HEK293 (cell line): ENCODE data around the gene WDFY3.

Experiments used
- CTCF ChIA-PET: fragments of 350-600 bp; formaldehyde crosslinking; extraction: SDS; loops from one replicate; lab custom pipeline; 2021; ENCODE audit warnings: antibody characterized with exemption; lab: Yijun Ruan, JAX
- POLR2A ChIA-PET: fragments of 300-600 bp; formaldehyde crosslinking; extraction: SDS; loops from one replicate; lab custom pipeline; 2020; ENCODE audit warnings: antibody characterized with exemption, inconsistent platforms; lab: Yijun Ruan, JAX
- H3K27ac ChIP-seq: fragments of 200-500 bp; sonication (Bioruptor generic); 2 replicates; pipeline ENCODE4 v1.5.1; 2014; ENCODE audit warnings: low read depth, low read length, control low read depth, inconsistent platforms; ENCODE audit errors: extremely low read depth
- H3K36me3 ChIP-seq, 2 experiments: fragments of 200-500 bp in 1 of 2; sonication (Bioruptor generic) in 1 of 2; 1 replicate in 1 of 2; 2 replicates in 1 of 2; pipeline ENCODE4 v1.5.1; 2014 to 2017; ENCODE audit warnings: inconsistent platforms in 2 of 2, low read length in 2 of 2; ENCODE audit not compliant: control insufficient read depth in 2 of 2, insufficient read depth in 1 of 2
- H3K4me1 ChIP-seq: fragments of 200-500 bp; sonication (Bioruptor generic); 2 replicates; pipeline ENCODE4 v1.5.1; 2014; ENCODE audit warnings: mild to moderate bottlenecking, low read length, inconsistent platforms; ENCODE audit not compliant: control insufficient read depth, insufficient read depth
- H3K4me3 ChIP-seq: 2 replicates; pipeline ENCODE4 v1.5.1; 2011; ENCODE audit warnings: low read depth, mild to moderate bottlenecking, control low read depth, low read length, moderate library complexity
- H3K9me3 ChIP-seq: fragments of 200-500 bp; sonication (Bioruptor generic); 2 replicates; pipeline ENCODE4 v1.5.1; 2014; ENCODE audit warnings: low read depth, low read length, inconsistent platforms; ENCODE audit not compliant: control insufficient read depth, insufficient read depth
- KLF7 ChIP-seq: fragments of 450-650 bp; formaldehyde crosslinking; IDR thresholded peaks from 2 replicates; pipeline ENCODE4 v1.5.1; 2016; ENCODE audit warnings: missing biosample characterization, missing genetic modification characterization, borderline replicate concordance
- MEIS1 ChIP-seq: sonication (generic); formaldehyde crosslinking; IDR thresholded peaks from 2 replicates; pipeline ENCODE4 v1.8.1; 2022; ENCODE audit warnings: missing genetic modification reagents, mild to moderate bottlenecking, borderline replicate concordance
- SP2 ChIP-seq: fragments of 450-650 bp; formaldehyde crosslinking; IDR thresholded peaks from 2 replicates; pipeline ENCODE4 v1.5.1; 2016; ENCODE audit warnings: missing biosample characterization, missing genetic modification characterization
- ZNF10 ChIP-seq: fragments of 450-650 bp; formaldehyde crosslinking; IDR thresholded peaks from 2 replicates; pipeline ENCODE4 v1.5.1; 2017; ENCODE audit warnings: missing biosample characterization, missing genetic modification characterization
- ZNF16 ChIP-seq: fragments of 450-650 bp; formaldehyde crosslinking; IDR thresholded peaks from 2 replicates; pipeline ENCODE4 v1.5.1; 2016; ENCODE audit warnings: low read depth, missing biosample characterization, missing genetic modification characterization
- ZNF18 ChIP-seq: fragments of 450-650 bp; formaldehyde crosslinking; IDR thresholded peaks from 2 replicates; pipeline ENCODE4 v1.5.1; 2016; ENCODE audit warnings: missing biosample characterization, missing genetic modification characterization
- ZNF404 ChIP-seq: fragments of 450-650 bp; formaldehyde crosslinking; IDR thresholded peaks from 2 replicates; pipeline ENCODE4 v1.5.1; 2017; ENCODE audit warnings: missing biosample characterization, missing genetic modification characterization
- ZNF555 ChIP-seq: fragments of 450-650 bp; formaldehyde crosslinking; conservative IDR thresholded peaks from 2 replicates; pipeline ENCODE4 v1.5.1; 2017; ENCODE audit warnings: missing biosample characterization, mild to moderate bottlenecking, missing genetic modification characterization, inconsistent platforms
- ZNF670 ChIP-seq: fragments of 450-650 bp; formaldehyde crosslinking; IDR thresholded peaks from 2 replicates; pipeline ENCODE4 v1.5.1; 2016; ENCODE audit warnings: missing biosample characterization, missing genetic modification characterization, low read depth
- ZNF791 ChIP-seq: fragments of 450-650 bp; formaldehyde crosslinking; IDR thresholded peaks from 2 replicates; pipeline ENCODE4 v1.5.1; 2016; ENCODE audit warnings: missing biosample characterization, missing genetic modification characterization
- TF ChIP-seq, protein P1 (sequence below): fragments of 450-650 bp; formaldehyde crosslinking; IDR thresholded peaks from 2 replicates; pipeline ENCODE4 v1.5.1; 2016; ENCODE audit warnings: missing biosample characterization, missing genetic modification characterization
- TF ChIP-seq, protein P2 (sequence below): sonication (generic); formaldehyde crosslinking; IDR thresholded peaks from 2 replicates; pipeline ENCODE4 v1.8.1; 2022; ENCODE audit warnings: mild to moderate bottlenecking, moderate library complexity, missing genetic modification reagents
- TF ChIP-seq, protein P3 (sequence below): fragments of 450-650 bp; formaldehyde crosslinking; IDR thresholded peaks from 2 replicates; pipeline ENCODE4 v1.5.1; 2016; ENCODE audit warnings: missing biosample characterization, missing genetic modification characterization
- TF ChIP-seq, protein P4 (sequence below): fragments of 450-650 bp; formaldehyde crosslinking; IDR thresholded peaks from 2 replicates; pipeline ENCODE4 v1.5.1; 2016; ENCODE audit warnings: missing biosample characterization, missing genetic modification characterization

Gene WDFY3

DNA sequence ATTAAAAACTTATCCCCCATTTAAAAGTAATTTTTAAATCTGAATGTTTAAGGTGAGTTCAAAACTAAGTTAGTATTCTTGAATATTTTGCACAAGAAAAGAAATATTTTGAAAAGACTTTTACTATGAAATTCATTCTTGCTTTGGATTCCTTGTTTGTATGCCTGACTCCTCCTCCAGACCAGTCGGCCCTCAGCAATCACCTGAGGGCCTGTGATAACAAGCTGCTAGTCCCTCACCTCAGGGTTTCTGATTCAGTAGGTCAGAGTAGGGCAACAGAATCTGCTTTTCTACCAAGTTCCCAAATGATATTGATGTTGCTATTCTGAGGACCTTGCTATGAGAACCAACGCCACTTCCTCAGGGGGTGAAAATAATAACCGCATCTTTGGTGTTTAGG is 228.8 kb downstream of the WDFY3 start (continued):
- TF ChIP-seq, protein P1, sequence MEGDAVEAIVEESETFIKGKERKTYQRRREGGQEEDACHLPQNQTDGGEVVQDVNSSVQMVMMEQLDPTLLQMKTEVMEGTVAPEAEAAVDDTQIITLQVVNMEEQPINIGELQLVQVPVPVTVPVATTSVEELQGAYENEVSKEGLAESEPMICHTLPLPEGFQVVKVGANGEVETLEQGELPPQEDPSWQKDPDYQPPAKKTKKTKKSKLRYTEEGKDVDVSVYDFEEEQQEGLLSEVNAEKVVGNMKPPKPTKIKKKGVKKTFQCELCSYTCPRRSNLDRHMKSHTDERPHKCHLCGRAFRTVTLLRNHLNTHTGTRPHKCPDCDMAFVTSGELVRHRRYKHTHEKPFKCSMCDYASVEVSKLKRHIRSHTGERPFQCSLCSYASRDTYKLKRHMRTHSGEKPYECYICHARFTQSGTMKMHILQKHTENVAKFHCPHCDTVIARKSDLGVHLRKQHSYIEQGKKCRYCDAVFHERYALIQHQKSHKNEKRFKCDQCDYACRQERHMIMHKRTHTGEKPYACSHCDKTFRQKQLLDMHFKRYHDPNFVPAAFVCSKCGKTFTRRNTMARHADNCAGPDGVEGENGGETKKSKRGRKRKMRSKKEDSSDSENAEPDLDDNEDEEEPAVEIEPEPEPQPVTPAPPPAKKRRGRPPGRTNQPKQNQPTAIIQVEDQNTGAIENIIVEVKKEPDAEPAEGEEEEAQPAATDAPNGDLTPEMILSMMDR: no peak
- no peak for TF ChIP-seq ZNF18

- Histone ChIP-seq H3K27ac (no peak overlapping the region), H3K4me1 (no peaks in the 10 kb centered on the region), H3K4me3 (no peak overlapping the region)
- POLR2A ChIA-PET: no interaction called here
- no peak for TF ChIP-seq MEIS1
- no peak for TF ChIP-seq ZNF555 (tag by site-specific recombination)
- no peak for TF ChIP-seq KLF7 (tag by site-specific recombination)
- TF ChIP-seq ZNF404: no peak
- TF ChIP-seq, protein P2, sequence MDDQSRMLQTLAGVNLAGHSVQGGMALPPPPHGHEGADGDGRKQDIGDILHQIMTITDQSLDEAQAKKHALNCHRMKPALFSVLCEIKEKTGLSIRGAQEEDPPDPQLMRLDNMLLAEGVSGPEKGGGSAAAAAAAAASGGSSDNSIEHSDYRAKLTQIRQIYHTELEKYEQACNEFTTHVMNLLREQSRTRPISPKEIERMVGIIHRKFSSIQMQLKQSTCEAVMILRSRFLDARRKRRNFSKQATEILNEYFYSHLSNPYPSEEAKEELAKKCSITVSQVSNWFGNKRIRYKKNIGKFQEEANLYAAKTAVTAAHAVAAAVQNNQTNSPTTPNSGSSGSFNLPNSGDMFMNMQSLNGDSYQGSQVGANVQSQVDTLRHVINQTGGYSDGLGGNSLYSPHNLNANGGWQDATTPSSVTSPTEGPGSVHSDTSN (CRISPR knock-in tag): no peak
- no peak for TF ChIP-seq ZNF791 (tag by site-specific recombination)
- TF ChIP-seq ZNF10 (tag by site-specific recombination): no peak
- no peak for TF ChIP-seq ZNF670 (tag by site-specific recombination)
- TF ChIP-seq, protein P3, sequence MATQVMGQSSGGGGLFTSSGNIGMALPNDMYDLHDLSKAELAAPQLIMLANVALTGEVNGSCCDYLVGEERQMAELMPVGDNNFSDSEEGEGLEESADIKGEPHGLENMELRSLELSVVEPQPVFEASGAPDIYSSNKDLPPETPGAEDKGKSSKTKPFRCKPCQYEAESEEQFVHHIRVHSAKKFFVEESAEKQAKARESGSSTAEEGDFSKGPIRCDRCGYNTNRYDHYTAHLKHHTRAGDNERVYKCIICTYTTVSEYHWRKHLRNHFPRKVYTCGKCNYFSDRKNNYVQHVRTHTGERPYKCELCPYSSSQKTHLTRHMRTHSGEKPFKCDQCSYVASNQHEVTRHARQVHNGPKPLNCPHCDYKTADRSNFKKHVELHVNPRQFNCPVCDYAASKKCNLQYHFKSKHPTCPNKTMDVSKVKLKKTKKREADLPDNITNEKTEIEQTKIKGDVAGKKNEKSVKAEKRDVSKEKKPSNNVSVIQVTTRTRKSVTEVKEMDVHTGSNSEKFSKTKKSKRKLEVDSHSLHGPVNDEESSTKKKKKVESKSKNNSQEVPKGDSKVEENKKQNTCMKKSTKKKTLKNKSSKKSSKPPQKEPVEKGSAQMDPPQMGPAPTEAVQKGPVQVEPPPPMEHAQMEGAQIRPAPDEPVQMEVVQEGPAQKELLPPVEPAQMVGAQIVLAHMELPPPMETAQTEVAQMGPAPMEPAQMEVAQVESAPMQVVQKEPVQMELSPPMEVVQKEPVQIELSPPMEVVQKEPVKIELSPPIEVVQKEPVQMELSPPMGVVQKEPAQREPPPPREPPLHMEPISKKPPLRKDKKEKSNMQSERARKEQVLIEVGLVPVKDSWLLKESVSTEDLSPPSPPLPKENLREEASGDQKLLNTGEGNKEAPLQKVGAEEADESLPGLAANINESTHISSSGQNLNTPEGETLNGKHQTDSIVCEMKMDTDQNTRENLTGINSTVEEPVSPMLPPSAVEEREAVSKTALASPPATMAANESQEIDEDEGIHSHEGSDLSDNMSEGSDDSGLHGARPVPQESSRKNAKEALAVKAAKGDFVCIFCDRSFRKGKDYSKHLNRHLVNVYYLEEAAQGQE (tag by site-specific recombination): no peak
- no peak for TF ChIP-seq SP2
- no peak for TF ChIP-seq ZNF16
- TF ChIP-seq, protein P4, sequence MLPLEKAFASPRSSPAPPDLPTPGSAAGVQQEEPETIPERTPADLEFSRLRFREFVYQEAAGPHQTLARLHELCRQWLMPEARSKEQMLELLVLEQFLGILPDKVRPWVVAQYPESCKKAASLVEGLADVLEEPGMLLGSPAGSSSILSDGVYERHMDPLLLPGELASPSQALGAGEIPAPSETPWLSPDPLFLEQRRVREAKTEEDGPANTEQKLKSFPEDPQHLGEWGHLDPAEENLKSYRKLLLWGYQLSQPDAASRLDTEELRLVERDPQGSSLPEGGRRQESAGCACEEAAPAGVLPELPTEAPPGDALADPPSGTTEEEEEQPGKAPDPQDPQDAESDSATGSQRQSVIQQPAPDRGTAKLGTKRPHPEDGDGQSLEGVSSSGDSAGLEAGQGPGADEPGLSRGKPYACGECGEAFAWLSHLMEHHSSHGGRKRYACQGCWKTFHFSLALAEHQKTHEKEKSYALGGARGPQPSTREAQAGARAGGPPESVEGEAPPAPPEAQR (tag by site-specific recombination): no peak
- TF ChIP-seq, all 188 proteins: peak for 0
- CTCF ChIA-PET: no interaction called here
- Histone ChIP-seq H3K9me3 (no peaks in the 10 kb centered on the region), H3K36me3 (peaks cover 12 to 68% of the 10 kb centered on the region in 2 experiments; a peak in 2 of 3 replicates)
These were observed 232.5 kb downstream of the WDFY3 start for GRCh38 chr4:84734037-84734436.
